HEK293 (cell line): ENCODE data around the gene NEURL1.

Experiments used
- CTCF ChIA-PET: fragments of 350-600 bp; formaldehyde crosslinking; extraction: SDS; loops from one replicate; lab custom pipeline; 2021; ENCODE audit warnings: antibody characterized with exemption; lab: Yijun Ruan, JAX
- POLR2A ChIA-PET: fragments of 300-600 bp; formaldehyde crosslinking; extraction: SDS; loops from one replicate; lab custom pipeline; 2020; ENCODE audit warnings: antibody characterized with exemption, inconsistent platforms; lab: Yijun Ruan, JAX
- H3K27ac ChIP-seq: fragments of 200-500 bp; sonication (Bioruptor generic); 2 replicates; pipeline ENCODE4 v1.5.1; 2014; ENCODE audit warnings: low read depth, low read length, control low read depth, inconsistent platforms; ENCODE audit errors: extremely low read depth
- H3K36me3 ChIP-seq, 2 experiments: fragments of 200-500 bp in 1 of 2; sonication (Bioruptor generic) in 1 of 2; 1 replicate in 1 of 2; 2 replicates in 1 of 2; pipeline ENCODE4 v1.5.1; 2014 to 2017; ENCODE audit warnings: inconsistent platforms in 2 of 2, low read length in 2 of 2; ENCODE audit not compliant: control insufficient read depth in 2 of 2, insufficient read depth in 1 of 2
- H3K4me1 ChIP-seq: fragments of 200-500 bp; sonication (Bioruptor generic); 2 replicates; pipeline ENCODE4 v1.5.1; 2014; ENCODE audit warnings: mild to moderate bottlenecking, low read length, inconsistent platforms; ENCODE audit not compliant: control insufficient read depth, insufficient read depth
- H3K4me3 ChIP-seq: 2 replicates; pipeline ENCODE4 v1.5.1; 2011; ENCODE audit warnings: low read depth, mild to moderate bottlenecking, control low read depth, low read length, moderate library complexity
- H3K9me3 ChIP-seq: fragments of 200-500 bp; sonication (Bioruptor generic); 2 replicates; pipeline ENCODE4 v1.5.1; 2014; ENCODE audit warnings: low read depth, low read length, inconsistent platforms; ENCODE audit not compliant: control insufficient read depth, insufficient read depth
- ATF2 ChIP-seq: fragments of 450-650 bp; formaldehyde crosslinking; IDR thresholded peaks from 2 replicates; pipeline ENCODE4 v1.5.1; 2016; ENCODE audit warnings: missing biosample characterization, missing genetic modification characterization, low read depth
- SP3 ChIP-seq: fragments of 450-650 bp; formaldehyde crosslinking; IDR thresholded peaks from 2 replicates; pipeline ENCODE4 v1.5.1; 2016; ENCODE audit warnings: missing biosample characterization, missing genetic modification characterization
- WT1 ChIP-seq: fragments of 450-650 bp; formaldehyde crosslinking; IDR thresholded peaks from 2 replicates; pipeline ENCODE4 v1.5.1; 2016; ENCODE audit warnings: missing biosample characterization, missing genetic modification characterization
- ZNF10 ChIP-seq: fragments of 450-650 bp; formaldehyde crosslinking; IDR thresholded peaks from 2 replicates; pipeline ENCODE4 v1.5.1; 2017; ENCODE audit warnings: missing biosample characterization, missing genetic modification characterization
- ZNF132 ChIP-seq: fragments of 450-650 bp; formaldehyde crosslinking; IDR thresholded peaks from 2 replicates; pipeline ENCODE4 v1.5.1; 2017; ENCODE audit warnings: missing biosample characterization, missing genetic modification characterization, borderline replicate concordance
- ZNF23 ChIP-seq: fragments of 450-650 bp; formaldehyde crosslinking; IDR thresholded peaks from 2 replicates; pipeline ENCODE4 v1.5.1; 2016; ENCODE audit warnings: missing biosample characterization, missing genetic modification characterization, borderline replicate concordance
- ZNF280C ChIP-seq: fragments of 450-650 bp; formaldehyde crosslinking; IDR thresholded peaks from 2 replicates; pipeline ENCODE4 v1.5.1; 2016; ENCODE audit warnings: missing biosample characterization, missing genetic modification characterization
- ZNF354C ChIP-seq: fragments of 450-650 bp; formaldehyde crosslinking; IDR thresholded peaks from 2 replicates; pipeline ENCODE4 v1.5.1; 2016; ENCODE audit warnings: missing biosample characterization, missing genetic modification characterization, low read depth, borderline replicate concordance
- ZNF433 ChIP-seq: fragments of 450-650 bp; formaldehyde crosslinking; IDR thresholded peaks from 2 replicates; pipeline ENCODE4 v1.5.1; 2016; ENCODE audit warnings: missing biosample characterization, missing genetic modification characterization, low read depth
- ZNF560 ChIP-seq: fragments of 450-650 bp; formaldehyde crosslinking; IDR thresholded peaks from 2 replicates; pipeline ENCODE4 v1.5.1; 2017; ENCODE audit warnings: missing biosample characterization, missing genetic modification characterization, borderline replicate concordance
- ZNF626 ChIP-seq: fragments of 450-650 bp; sonication (Bioruptor Pico); formaldehyde crosslinking; IDR thresholded peaks from 2 replicates; pipeline ENCODE4 v1.5.1; 2018; ENCODE audit warnings: missing biosample characterization, missing genetic modification characterization, inconsistent platforms
- ZNF664 ChIP-seq: fragments of 450-650 bp; formaldehyde crosslinking; IDR thresholded peaks from 2 replicates; pipeline ENCODE4 v1.5.1; 2016; ENCODE audit warnings: missing biosample characterization, missing genetic modification characterization
- ZNF791 ChIP-seq: fragments of 450-650 bp; formaldehyde crosslinking; IDR thresholded peaks from 2 replicates; pipeline ENCODE4 v1.5.1; 2016; ENCODE audit warnings: missing biosample characterization, missing genetic modification characterization
- ZNF843 ChIP-seq: fragments of 450-650 bp; formaldehyde crosslinking; IDR thresholded peaks from 2 replicates; pipeline ENCODE4 v1.5.1; 2016; ENCODE audit warnings: missing biosample characterization, missing genetic modification characterization
- ZSCAN16 ChIP-seq: fragments of 450-650 bp; formaldehyde crosslinking; IDR thresholded peaks from 2 replicates; pipeline ENCODE4 v1.5.1; 2016; ENCODE audit warnings: missing biosample characterization, missing genetic modification characterization
- TF ChIP-seq, protein P1 (sequence below): fragments of 450-650 bp; formaldehyde crosslinking; IDR thresholded peaks from 2 replicates; pipeline ENCODE4 v1.5.1; 2016; ENCODE audit warnings: missing biosample characterization, missing genetic modification characterization
- TF ChIP-seq, protein P2 (sequence below): fragments of 450-650 bp; formaldehyde crosslinking; IDR thresholded peaks from 2 replicates; pipeline ENCODE4 v1.5.1; 2016; ENCODE audit warnings: missing biosample characterization, missing genetic modification characterization
- TF ChIP-seq, protein P3 (sequence below): fragments of 450-650 bp; formaldehyde crosslinking; IDR thresholded peaks from 2 replicates; pipeline ENCODE4 v1.5.1; 2016; ENCODE audit warnings: missing biosample characterization, missing genetic modification characterization
- TF ChIP-seq, protein P4 (sequence below): sonication (generic); formaldehyde crosslinking; IDR thresholded peaks from 2 replicates; pipeline ENCODE4 v1.8.1; 2022; ENCODE audit warnings: mild to moderate bottlenecking, moderate library complexity, missing genetic modification reagents

The NEURL1 gene

GRCh38 chr10:103552856-103553742, 59.6 kb downstream of the NEURL1 start:
- Histone ChIP-seq H3K27ac (no peak overlapping the region), H3K9me3 (no peaks in the 10 kb centered on the region), H3K36me3 (no peaks in the 10 kb centered on the region), H3K4me1 (peaks cover 3% of the 10 kb centered on the region; the same call in 1 of the 2 replicates), H3K4me3 (no peak overlapping the region)
- ChIA-PET POLR2A (interaction anchor here (0.5 kb wide), 1 partner anchor 63 kb away, joined by 6 read pairs; no protein-coding TSS in a partner anchor), CTCF (interaction anchor here (0.5 to 1.4 kb wide), 3 partner anchors 10 to 61 kb away, joined by 3 to 7 read pairs (median 3); no protein-coding TSS in a partner anchor)
- TF ChIP-seq, protein P1, sequence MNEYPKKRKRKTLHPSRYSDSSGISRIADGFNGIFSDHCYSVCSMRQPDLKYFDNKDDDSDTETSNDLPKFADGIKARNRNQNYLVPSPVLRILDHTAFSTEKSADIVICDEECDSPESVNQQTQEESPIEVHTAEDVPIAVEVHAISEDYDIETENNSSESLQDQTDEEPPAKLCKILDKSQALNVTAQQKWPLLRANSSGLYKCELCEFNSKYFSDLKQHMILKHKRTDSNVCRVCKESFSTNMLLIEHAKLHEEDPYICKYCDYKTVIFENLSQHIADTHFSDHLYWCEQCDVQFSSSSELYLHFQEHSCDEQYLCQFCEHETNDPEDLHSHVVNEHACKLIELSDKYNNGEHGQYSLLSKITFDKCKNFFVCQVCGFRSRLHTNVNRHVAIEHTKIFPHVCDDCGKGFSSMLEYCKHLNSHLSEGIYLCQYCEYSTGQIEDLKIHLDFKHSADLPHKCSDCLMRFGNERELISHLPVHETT (tag by site-specific recombination): no peak
- TF ChIP-seq ZNF280C (tag by site-specific recombination): no peak
- no peak for TF ChIP-seq ZNF664
- TF ChIP-seq ZNF560 (tag by site-specific recombination): no peak
- no peak for TF ChIP-seq ZNF23 (tag by site-specific recombination)
- TF ChIP-seq ZNF843 (tag by site-specific recombination): no peak
- TF ChIP-seq, protein P2, sequence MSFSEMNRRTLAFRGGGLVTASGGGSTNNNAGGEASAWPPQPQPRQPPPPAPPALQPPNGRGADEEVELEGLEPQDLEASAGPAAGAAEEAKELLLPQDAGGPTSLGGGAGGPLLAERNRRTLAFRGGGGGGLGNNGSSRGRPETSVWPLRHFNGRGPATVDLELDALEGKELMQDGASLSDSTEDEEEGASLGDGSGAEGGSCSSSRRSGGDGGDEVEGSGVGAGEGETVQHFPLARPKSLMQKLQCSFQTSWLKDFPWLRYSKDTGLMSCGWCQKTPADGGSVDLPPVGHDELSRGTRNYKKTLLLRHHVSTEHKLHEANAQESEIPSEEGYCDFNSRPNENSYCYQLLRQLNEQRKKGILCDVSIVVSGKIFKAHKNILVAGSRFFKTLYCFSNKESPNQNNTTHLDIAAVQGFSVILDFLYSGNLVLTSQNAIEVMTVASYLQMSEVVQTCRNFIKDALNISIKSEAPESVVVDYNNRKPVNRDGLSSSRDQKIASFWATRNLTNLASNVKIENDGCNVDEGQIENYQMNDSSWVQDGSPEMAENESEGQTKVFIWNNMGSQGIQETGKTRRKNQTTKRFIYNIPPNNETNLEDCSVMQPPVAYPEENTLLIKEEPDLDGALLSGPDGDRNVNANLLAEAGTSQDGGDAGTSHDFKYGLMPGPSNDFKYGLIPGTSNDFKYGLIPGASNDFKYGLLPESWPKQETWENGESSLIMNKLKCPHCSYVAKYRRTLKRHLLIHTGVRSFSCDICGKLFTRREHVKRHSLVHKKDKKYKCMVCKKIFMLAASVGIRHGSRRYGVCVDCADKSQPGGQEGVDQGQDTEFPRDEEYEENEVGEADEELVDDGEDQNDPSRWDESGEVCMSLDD (tag by site-specific recombination): no peak
- TF ChIP-seq ZNF10 (tag by site-specific recombination): no peak
- TF ChIP-seq ZNF626 (tag by site-specific recombination): no peak
- TF ChIP-seq, protein P3, sequence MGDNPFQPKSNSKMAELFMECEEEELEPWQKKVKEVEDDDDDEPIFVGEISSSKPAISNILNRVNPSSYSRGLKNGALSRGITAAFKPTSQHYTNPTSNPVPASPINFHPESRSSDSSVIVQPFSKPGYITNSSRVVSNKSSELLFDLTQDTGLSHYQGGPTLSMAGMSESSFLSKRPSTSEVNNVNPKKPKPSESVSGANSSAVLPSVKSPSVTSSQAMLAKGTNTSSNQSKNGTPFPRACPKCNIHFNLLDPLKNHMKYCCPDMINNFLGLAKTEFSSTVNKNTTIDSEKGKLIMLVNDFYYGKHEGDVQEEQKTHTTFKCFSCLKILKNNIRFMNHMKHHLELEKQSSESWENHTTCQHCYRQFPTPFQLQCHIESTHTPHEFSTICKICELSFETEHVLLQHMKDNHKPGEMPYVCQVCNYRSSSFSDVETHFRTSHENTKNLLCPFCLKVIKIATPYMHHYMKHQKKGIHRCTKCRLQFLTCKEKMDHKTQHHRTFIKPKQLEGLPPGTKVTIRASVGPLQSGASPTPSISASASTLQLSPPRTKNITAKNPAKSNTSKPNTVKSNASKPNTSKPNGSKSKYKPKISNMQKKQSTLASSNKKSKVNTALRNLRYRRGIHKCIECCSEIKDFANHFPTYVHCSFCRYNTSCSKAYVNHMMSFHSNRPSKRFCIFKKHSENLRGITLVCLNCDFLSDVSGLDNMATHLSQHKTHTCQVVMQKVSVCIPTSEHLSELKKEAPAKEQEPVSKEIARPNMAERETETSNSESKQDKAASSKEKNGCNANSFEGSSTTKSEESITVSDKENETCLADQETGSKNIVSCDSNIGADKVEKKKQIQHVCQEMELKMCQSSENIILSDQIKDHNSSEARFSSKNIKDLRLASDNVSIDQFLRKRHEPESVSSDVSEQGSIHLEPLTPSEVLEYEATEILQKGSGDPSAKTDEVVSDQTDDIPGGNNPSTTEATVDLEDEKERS (tag by site-specific recombination): no peak
- TF ChIP-seq ZNF132 (tag by site-specific recombination): no peak
- no peak for TF ChIP-seq ZNF354C (tag by site-specific recombination)
- no peak for TF ChIP-seq ZSCAN16 (tag by site-specific recombination)
- no peak for TF ChIP-seq SP3 (tag by site-specific recombination)
- TF ChIP-seq ATF2 (tag by site-specific recombination): no peak
- TF ChIP-seq, protein P4, sequence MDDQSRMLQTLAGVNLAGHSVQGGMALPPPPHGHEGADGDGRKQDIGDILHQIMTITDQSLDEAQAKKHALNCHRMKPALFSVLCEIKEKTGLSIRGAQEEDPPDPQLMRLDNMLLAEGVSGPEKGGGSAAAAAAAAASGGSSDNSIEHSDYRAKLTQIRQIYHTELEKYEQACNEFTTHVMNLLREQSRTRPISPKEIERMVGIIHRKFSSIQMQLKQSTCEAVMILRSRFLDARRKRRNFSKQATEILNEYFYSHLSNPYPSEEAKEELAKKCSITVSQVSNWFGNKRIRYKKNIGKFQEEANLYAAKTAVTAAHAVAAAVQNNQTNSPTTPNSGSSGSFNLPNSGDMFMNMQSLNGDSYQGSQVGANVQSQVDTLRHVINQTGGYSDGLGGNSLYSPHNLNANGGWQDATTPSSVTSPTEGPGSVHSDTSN (CRISPR knock-in tag): no peak
- no peak for TF ChIP-seq ZNF791
- no peak for TF ChIP-seq ZNF433
- TF ChIP-seq WT1 (tag by site-specific recombination): no peak
